IPS-NIHi11 (cell line): ENCODE data around the gene IGFBP7.
"Not testable (repeated sequence)": the region's sequence is repeated elsewhere in the genome, so short reads cannot be mapped to it uniquely, and the experiment has no call there.

Experiments used
- DNase-seq: peaks from one replicate; pipeline ENCODE4 v3.0.0; 2012; ENCODE audit warnings: mixed read lengths, low spot score

Gene IGFBP7

GRCh38 chr4:57070461-57070860, 39.7 kb downstream of the IGFBP7 start:
- no peak for DNase-seq

DNA sequence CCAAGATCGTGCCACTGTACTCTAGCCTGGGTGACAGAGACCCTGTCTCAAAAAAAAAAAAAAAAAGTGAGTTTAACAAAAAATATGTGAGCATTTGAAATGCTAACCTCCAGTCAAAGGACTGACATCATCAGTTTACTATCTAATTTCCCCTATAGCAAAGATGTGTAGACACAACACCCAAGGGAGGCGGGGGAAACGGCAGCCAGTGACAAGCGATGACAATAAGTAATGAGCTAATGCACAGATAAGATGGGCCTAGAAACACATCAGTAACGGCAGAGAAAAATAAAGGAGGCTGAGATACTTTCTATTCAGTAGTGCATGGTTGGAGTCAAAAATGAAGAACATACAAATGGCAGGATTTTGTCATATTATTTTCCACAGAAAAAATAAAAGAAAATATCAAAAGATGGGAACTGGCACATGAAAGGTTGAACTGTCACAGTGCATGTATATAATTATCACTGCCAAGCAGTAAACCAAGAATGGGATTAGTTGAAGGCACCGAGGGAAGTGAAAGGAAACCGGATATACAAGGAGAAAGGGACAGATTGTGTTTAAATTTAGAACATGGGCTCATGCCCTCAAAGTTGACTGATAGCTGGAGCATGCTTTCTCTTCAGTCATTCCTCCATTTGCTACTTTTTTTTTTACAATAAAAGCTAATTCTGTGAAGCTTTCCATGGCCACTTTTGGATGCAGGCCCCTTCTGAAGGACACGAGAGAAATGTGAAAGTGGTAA, 41.8 kb downstream of the IGFBP7 start:
- DNase-seq: no peak

- DNase-seq: no peak
Observed at GRCh38 chr4:57065730-57066482, 44.3 kb downstream of the IGFBP7 start.

- no peak for DNase-seq
Observed at GRCh38 chr4:57064811-57065711, 45.1 kb downstream of the IGFBP7 start.

DNA sequence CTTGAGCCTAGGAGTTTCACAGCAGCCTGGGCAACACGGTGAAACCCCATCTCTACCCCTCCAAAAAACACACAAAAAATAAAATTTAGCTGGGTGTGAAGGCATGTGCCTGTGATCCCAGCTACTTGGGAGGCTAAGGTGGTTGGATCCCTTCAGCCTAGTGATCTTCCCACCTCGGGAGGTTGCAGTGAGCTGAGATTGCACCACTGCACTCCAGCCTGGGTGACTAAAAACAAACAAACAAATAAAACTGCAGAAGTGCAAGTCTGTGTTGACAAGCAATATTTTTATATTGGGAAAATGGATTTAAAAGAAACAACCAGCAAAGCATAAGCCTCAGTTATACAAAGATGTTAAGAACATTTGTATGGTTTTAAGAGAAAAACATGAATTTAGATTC, 46.1 kb downstream of the IGFBP7 start:
- DNase-seq: no peak

- DNase-seq: no peak
Observed at GRCh38 chr4:57063518-57063917, 46.7 kb downstream of the IGFBP7 start.

- no peak for DNase-seq
Observed at GRCh38 chr4:57061395-57061794, 48.8 kb downstream of the IGFBP7 start.

DNA sequence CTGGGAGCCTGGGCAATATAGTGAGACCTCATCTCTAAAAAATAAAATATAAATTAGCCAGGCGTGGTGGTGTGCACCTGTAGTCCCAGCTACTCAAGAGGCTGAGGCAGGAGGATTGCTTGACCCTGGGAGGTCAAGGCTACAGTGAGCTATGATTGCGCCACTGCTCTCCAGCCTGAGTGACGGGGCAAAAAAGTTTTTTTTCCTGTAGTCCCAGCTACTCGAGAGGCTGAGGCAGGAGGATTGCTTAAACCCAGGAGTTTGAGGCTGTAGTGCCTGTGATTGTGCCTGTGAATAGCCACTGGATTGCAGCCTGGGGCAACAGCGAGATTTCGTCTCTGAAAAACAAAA, 49.5 kb downstream of the IGFBP7 start:
- not testable (repeated sequence) for DNase-seq

DNA sequence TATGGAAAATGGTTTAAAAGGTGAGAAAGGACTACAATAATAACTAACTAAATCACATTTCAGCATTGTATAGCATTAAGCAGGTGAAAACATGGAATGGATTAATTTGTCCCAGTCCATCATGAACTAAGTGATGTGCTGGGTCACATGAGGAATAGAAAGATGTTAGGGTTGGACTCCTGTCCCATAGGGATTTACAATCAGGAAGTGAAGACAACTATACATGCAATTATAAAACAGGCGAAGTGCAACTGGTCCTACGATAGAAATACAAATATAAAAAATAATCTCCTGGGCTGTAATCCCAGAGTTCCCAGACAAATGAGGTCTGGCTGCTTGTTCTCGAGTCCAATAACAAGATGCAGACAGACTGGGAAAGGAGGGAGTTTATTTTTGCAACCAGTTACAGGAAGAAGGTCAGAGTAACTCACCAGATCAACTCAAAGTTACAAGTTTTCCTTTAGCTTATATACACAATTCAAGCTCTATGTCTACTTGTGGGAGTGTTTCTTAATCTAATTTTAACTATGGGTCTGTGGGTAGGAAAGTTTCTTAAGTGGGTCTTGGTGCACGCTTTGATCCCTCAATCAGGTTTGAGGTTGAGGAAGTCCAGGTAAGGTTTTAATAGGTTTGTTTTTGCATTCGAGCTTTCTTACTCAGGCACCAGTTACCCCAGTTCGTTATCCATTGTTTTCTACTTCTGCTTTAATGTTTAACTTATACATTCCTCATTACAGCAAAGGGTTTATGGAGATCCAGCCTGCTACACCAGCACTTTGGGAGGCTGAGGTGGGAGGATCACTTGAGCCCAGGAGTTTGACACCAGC, 50.1 kb downstream of the IGFBP7 start:
- DNase-seq: no peak

- peak; percentile 21 for DNase-seq
Observed at GRCh38 chr4:57055886-57056285, 54.3 kb downstream of the IGFBP7 start.

- no peak for DNase-seq
Observed at GRCh38 chr4:57053508-57053907, 56.7 kb downstream of the IGFBP7 start.

GRCh38 chr4:57051524-57051923, 58.7 kb downstream of the IGFBP7 start:
- no peak for DNase-seq

GRCh38 chr4:57051095-57051494, 59.1 kb downstream of the IGFBP7 start:
- no peak for DNase-seq

DNA sequence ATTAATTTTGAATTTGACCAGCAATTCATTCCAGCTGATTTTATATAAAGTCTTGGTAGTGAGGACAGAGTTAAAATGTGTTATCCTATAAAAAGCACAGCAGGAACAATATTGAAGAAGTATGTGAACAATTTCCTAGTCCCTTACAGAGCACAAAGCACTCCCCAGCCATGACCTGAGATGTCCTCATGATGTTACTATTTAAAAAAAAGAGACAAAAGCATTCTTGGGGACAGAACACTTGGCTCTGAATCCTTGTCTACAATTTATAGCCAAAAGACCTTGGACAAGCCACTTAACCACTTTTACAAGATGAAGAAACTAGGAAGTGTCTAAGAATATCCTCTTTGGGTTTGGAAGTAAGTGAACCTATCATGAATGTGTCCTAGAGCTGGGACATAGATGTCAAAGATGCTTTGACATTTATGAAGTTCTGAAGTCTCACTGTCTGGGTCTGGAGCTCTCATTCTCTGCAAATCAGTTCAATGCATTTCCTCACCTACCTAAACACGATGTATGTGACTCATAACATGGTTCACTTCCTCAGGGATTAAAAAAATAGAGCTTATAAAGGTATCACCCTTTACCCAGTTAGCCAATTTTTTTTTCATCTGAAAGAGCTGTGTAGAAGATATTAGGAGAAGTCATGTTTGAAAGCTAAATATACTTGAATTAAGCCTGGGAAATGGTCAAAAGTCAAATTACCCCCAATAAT, 61.4 kb downstream of the IGFBP7 start:
- no peak for DNase-seq

- not testable (repeated sequence) for DNase-seq
Observed at GRCh38 chr4:57047046-57047445, 63.1 kb downstream of the IGFBP7 start.

DNA sequence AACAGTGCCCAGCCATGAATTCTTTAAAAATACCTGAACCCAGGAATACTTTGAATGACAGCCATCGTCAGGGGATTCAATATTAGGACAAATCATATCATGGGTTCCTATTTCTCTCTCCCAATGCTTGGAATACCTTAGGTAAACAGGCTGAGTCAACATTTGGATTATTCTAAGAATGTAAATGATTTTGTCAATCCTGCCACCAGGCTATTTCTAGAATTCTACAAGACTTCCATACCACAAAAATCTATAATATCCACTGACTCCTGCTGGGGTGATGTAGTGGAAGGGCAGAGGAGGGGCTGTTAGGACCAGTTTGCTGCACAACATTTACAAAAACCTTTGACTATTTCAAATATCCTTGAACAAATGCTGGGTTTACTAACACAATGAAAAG, 65.2 kb downstream of the IGFBP7 start:
- no peak for DNase-seq

DNA sequence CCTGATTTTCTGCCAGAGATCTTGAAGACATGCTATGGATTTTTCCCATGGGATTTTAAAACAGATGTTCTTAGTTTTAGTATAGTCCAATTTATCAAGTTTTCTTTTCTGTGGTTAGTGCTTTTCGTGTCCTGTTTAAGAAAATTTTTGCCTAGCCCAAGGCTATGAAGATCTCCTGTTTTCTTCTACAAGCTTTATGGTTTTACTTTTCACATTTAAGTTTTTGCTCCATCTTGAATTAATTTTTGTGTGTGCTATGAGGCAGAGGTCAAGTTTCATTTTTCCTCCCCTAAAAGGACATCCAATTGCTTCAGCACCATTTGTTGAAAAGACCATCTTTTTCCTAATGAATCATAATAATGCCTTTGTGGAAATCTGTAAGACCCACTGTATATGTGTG, 65.9 kb downstream of the IGFBP7 start:
- no peak for DNase-seq

DNA sequence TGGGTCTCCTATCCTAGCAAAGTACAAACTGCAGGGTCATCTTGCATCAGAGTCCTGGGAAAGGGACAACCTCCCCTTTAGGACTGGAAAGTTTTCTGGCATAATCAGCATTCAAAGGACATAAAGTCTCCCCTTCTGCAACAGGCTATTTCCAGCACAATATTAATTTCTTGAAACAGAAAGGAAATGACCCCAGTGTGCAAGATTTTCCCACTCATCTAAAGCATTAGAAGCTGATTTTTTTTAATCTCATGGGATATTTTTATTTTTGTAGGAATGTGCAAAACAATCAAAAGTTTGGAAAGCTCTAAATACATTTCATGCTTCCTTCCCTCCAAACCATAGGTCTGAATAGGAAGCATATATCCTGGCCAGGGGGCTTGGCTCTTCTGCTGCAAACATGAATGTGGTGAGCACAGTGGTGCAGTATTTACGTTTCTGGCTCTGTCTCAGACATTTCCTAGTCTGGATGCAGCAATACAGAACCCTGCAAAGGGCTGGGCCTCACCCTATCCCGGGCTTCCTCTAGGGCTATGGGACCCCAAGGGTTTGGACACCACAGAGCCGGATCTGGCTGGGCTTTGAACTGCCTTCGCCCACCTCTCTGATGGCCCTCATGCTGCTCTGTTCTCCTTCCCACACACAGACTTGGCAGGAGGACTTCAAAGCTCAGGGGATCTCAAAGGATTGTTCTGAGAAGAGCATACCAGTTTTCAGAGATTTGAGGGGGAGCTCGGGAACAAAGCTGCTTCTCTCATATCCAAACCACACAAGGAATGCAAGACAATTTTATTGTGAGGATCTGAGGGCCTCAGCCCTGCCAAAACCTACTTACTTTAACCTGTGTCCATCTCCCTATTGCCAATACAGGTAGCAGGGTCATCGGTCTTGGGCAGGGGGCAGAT, 66.6 kb downstream of the IGFBP7 start:
- DNase-seq: no peak

DNA sequence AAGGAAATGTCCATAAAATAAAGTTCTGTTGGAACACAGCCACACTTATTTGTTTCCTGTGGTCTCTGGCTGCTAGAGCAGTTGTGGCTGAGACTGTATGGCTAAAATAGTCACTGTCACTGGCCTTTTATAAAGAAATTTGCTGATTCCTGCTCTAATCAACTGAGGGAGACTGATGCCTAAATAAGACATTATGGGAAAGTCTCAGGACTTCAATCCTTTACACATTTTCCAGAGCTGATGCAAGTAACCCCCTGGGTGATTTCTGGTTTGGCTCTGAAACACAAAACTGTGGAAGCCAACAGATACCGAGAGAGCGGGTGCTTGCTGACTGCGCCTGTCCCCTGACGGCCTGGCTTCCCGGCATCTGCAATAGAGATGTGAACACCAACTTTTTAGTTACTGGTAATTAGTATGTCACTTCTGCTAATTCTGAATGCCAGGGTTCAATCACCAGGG, 67.4 kb downstream of the IGFBP7 start:
- no peak for DNase-seq

- DNase-seq: no peak
Observed at GRCh38 chr4:57041020-57041419, 69.2 kb downstream of the IGFBP7 start.
